ENCODE results near the gene PDZK1.
"Not testable (repeated sequence)": the region's sequence is repeated elsewhere in the genome, so short reads cannot be mapped to it uniquely, and the experiment has no call there.

- not testable (repeated sequence) for TF ChIP-seq CTCF, POLR2AphosphoS5, POLR2A (IDR thresholded peaks at IDR 0.05)
These were observed 34.0 kb downstream of the PDZK1 start for GRCh38 chr1:145673217-145673616.

Data from breast epithelium (tissue), 3 donors.